Femur (tissue), 1 donor: ENCODE results near the gene ST3GAL6.

ENCODE experiments used
- DNase-seq: peaks from one replicate; pipeline ENCODE4 v3.0.0-alpha.2; 2017

ST3GAL6 gene

DNA sequence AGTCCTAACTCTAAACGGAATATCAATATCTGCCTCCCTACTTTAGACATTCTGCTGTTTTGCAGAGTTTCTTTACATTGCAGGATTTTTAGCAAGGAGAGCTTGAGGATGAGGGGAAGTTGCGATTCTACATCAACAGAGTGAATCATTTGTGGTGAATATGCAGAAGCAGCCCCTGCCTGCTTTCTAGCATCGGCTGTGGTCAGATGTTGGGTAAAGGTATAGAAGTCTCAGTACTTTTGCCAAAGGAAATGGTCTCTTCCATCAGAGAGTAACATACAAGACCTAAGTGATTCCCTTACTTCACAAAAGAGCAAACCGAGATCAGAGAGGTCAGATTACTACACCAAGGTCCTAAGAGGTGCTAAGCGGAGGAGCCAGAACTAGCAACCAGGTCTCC, 15.2 kb downstream of the ST3GAL6 start:
- DNase-seq, result no peak

DNA sequence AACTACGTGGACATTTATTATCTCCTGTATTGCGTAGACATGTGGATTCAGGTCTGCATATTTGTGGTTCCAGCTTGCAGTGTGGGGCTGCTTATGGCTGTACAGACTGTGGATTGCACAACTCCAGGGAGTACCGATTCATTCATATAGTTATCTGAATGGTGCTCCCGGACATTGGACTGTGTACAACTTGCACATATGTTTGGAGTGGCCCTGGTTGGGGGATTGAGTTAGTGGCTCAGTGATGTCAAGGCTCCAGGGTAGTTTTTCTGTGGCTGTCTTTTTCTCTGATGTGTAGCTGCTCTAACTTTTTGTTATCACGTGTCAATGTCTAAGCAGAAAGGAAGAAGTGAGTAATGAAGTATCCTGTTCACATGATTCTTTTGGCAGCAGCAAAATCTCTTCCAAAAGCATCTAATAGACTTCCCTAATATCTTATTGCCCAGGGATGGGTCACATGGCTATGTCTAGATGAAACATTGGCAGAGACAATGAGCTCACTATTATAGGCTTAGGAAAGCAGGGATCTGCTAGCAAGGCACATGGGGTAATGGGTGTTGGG, 15.8 kb downstream of the ST3GAL6 start:
- no peak for DNase-seq

DNA sequence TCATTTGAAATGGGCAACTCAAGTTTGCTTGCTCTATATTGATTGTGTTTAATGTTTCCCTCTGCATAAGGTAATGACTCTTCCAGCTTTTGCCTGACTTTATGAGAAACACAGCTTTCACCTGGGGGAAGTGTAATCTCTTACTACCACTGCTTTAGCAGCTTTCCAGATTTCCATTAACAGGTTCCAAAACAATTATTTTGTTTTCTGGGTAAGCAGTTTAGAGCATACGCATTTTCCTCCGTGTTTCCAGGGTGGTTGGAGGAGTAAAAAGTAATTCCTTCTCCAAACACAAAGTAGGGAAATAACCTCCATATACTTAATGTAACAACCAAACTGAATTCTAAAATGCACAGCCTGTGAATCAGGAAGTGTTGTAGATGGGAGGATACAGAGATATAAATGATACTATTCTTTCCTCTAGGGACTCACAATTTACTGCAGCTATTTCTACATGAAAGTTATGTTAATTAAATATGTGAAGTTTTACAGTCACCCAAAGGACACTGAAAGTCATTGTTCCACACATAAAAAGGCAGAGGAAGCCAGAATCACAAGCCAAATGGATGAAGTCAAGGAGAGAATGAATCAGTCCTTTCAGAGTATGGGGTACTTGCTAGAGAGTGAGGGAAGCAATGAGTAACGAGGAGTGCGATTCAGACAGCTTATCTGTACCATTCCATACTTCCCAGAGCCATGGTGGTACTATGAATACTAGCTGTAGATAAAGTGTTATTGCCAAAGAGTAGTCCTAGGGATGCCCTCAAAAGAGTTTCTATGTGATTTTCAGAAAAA, 16.6 kb downstream of the ST3GAL6 start:
- DNase-seq, result no peak

DNA sequence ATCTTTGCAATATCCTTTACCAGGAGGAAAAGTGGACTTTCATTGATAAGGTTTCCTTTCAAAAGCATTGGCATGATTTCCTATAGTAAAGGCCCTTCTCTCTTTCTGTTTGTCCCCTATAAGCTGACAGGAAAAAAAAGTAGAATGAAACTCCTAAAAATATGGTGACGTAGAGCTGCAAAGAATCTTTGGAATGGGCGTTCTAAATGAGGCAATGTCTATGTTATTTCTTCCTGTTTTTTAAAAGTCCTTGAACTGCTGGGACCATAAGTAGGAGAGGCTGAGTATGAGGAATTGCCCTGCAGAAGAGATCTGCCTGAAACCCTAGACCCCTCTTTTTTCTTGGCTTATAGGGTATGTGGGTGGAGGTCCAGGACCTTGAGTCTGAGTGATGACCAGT, 17.2 kb downstream of the ST3GAL6 start:
- no peak for DNase-seq

DNA sequence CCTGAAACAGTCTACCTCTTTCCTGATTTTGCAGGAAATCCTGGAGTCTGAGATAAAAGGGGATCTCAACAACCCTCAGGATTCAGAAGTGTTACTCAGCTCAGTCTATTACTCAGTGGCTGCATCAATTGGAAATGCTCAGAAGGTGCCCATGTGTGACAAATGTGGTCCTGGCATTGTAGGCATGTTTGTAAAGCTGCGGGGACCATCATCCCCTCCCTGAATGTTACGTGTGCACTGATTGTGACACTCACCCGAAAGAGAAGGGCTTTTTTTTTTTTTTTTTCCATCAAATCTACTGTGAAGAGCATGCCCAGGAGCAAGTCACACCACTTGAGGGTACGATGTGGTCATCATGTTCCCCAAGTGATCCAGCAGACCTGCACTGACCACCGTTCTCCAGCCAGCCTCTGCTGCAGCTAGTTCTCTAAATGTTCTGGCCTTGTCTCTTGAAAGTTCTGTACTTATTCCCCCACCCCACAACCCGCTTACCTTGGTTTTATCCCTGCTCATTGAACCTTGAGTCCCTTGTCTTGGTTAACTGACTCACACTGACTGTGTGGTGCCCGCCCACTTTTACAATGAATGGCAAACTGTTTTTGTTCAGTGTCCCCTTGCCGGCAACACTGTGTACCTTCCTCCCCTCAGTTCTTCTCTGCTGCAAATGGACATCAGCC, 19.8 kb downstream of the ST3GAL6 start:
- DNase-seq, result no peak

DNA sequence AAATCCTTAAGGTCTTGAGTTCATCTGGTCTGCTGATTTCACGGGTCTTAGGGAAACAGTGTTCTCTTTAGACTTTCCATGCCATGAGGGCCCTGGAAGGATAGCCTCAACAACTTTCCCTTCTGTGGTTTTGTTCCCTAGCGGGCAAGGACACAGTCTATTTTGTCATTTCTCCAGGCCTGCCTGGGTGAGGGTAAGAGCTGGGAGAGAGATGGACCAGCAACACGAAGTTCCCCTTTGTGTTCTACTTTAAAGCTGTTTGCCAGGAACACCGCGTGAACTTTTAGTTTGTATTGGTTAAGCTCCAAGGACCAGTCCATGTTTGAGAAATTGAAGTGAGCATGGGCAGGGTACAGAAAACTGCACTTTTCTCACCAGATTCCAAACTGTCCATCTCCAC, 20.9 kb downstream of the ST3GAL6 start:
- no peak for DNase-seq

DNA sequence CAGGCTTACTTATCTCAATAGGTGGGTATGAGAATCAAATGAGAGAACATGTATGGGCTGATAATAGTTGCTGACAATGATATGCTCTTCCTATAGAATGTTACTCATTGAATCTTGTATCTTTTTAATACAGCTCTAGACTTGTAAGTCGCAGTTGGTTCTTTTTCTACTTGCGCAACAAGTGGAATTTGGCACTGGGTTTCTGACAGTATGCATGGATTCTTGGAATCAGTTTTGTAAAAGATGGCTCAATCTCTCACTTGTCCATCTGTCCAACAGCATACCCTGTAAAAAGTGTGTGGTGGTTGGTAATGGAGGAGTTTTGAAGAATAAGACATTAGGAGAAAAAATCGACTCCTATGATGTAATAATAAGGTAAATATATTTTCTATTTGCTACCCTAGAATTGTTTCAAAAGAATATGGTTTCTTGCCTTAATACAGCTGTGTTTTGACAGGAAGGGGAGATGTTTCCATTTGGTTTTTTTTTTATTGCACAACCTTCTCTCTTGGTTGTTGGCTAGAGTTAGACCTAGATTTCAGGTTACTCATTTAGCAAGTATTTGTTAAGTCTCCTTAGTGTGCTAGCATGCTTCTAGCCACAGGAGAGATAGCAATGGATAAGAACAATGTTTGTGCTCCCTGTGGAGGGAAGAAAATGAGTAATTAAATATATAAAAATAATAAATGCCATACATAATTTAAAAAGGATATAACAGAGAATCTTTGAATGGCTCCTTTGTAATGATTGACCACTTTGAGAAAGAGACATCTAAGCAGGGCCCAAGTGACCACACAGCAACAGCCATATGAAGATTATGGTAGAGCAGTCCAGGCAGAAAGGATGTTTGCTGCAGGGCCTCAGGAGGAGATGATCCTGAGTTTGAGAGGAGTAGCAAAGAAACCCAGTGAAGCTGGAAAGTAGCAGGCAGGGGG, 21.8 kb downstream of the ST3GAL6 start:
- no peak for DNase-seq

DNA sequence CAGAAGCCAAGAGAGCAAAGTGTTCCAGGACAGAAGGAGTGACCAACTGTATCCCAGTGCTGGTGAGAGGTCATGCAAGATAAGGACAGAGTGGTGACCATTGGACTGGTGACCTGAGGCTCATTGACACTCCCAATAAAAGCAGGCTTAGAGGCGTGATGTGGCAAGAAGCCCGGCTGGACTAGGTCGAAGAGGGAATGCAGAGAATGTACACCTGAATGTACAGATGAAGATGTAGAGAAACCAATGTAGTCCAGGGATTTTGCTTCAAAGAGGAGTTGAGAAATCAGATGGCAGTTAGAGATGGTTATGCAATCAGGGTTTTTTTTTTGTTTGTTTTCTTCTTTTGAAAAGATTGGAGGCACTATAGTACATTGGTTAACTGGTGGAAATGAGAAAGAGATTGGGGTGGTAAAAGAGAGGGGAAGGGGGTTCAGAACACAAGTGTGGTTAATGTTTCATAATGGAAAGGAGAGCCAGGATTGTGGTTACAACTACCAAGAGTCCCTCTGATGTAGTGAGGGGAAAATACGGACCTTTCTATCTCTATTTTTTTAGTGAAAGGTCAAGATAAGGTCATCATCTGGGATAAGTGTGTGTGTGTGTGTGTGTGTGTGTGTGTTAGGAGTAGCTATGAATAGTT, 23.3 kb downstream of the ST3GAL6 start:
- no peak for DNase-seq

DNA sequence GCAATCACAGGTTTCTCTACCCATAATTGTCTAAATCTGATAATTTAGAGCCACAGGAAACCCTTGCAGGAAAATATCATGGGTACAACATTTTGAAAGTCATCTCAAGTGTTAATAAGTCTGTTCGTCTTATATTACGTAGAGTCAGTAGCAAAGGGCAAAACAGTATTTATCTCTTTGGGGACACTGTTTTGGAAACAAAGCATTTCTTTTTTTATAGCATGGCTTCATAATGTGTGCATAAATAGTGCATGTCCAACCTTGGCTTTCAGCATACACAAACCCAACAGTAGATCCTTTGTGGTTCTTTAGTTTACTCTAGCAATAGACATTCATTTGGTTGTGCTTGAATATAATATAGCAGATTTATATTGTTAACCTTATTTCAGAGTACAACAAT, 24.0 kb downstream of the ST3GAL6 start:
- DNase-seq, result no peak

DNA sequence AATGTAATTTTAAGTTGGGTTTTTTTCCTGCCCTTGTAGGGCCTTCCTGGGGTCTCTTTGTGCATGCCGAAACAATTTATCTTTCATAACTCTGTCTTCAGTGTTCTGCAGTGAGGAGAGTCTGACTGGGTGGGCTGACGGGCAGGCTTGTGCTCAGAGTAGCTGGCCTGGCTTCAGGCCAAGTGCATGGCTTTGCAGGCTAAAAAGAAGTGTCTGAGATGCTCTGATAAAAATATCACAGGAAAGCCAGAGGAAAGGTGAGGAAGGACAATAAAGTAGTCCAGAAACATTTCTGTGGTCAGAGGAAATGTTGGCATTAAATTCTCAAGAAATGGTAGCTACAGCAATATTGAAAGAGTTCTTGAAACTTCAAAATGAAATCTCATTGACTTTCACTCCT, 25.5 kb downstream of the ST3GAL6 start:
- no peak for DNase-seq

DNA sequence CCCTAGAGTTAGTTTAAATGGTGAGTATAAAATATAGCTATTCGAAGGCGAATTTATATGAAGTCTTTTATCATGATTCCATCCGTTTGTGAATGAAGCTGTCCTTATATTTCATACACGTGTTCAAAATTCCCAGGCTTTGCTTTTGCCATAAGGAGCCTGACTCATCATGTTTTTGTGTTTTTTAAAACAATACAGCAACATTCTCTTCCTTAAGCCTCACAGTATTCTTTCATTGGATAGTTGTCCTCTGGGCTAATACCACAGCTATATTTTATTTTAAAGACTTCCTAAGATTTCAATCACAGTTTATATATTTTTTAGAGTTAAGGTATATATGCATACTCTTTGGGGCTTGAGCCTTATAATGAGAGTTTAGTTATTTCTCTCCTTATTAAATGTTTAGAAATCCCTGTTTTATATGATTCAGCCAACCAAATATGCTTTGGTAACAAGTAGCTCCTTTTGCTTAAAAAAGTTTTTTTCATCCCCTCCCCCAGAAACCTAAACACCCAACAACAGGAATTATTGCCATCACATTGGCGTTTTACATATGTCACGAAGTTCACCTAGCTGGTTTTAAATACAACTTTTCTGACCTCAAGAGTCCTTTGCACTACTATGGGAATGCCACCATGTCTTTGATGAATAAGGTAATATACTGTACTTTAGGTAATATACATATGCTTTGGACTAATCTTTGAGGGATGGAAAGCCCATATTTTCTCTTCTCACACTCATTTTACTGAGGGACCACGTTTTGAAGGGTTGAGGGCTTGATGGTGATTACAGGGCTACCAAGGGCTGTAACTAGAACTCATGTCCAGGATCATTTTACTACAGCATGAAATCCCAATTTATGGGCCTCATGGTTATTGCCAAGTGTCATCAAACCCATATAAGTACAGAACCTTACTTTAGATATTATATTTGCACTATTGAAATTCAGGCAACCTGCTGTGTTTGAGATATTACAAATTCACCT, 28.5 kb downstream of the ST3GAL6 start:
- no peak for DNase-seq

DNA sequence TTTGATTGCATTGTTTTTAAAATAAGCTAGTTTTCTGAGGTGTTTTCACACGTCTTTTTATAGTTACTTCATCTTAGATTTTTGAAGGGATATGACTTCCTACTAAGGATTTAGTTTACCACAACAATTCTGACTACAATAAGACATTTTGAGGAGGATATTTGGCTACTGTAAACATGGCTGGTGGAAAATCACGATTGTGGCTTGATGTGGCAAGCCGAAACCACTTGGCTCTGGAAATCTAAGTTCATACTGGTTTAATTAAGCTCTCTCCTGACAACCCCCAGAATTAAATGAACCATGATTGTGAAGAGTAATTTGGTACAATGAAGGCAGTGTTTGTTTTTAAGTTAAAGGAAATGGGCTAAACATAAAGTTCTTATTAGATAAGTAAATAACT, 30.8 kb downstream of the ST3GAL6 start:
- DNase-seq, result no peak

DNA sequence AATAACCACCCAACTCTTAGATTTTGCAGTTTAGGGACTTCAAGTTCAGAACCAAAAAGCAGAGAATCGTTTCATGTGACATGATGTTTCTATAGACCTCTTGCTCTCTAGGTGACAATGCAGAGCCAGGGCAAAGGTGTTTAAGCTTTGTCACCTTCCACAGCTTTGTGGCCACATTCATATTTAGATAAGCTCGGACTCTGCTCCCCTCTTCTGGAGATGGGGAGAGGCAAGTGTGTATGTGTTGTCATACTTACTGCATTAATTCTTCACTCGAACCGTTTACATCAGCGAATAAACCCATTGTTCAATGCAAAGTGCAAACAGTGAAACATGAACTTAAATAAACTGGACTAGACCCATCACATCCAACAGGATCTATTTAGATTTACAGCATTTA, 33.2 kb downstream of the ST3GAL6 start:
- no peak for DNase-seq

DNA sequence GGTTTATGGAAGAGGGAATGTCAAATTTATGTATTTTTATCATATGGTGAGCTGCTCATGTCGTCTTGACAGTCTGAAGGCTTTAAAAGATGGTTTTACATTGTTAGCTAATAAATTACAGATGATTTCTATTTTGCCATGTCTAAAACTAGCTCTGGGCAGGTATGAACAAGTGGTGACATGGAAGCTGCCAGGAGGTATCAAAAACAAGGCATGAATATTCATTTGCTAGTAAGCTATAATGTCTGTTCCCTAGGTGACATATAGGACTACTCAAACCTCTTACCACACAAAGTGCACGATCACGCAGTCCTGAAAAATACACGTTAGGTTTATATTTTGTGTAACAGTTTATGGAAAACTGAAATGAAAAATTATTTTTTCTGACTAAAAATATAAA, 34.8 kb downstream of the ST3GAL6 start:
- DNase-seq, result no peak

DNA sequence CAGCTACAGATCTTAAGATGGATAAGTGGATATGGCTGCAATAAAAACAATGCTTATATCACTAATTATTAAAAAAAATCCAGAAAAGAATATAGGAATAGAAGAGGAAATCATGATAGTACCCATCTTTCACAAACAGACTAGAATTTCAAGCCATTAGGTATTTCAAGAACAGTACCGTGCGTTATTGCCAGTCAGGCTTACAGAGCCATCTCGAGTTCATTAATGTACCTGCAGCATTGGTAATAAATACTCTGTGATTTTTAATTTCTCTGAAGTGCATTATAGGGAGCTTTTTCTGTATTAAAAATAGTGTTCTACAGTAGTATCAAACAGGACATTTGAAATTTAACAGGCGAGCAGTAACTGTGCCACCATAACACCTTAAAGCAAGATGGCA, 35.7 kb downstream of the ST3GAL6 start:
- no peak for DNase-seq

DNA sequence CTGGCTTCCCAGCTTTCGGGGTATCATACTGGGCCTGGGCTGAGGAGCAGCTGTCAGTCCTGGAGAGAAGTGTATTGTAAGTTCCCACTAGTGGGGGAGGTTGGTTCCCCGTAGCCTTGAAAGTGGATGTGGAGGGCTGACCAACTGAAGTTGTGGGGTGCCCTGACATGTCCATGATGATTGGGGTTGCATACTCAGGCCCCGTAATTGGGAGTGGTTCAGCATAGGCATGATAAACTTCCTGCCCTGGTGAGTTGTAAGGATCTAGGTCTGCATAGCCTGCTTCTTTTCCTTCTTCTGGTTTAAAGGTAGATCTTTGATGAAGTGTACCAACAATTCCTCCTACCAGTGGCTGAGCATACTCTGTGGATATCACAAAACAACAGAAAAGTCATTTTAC, 36.3 kb downstream of the ST3GAL6 start:
- DNase-seq, result no peak

DNA sequence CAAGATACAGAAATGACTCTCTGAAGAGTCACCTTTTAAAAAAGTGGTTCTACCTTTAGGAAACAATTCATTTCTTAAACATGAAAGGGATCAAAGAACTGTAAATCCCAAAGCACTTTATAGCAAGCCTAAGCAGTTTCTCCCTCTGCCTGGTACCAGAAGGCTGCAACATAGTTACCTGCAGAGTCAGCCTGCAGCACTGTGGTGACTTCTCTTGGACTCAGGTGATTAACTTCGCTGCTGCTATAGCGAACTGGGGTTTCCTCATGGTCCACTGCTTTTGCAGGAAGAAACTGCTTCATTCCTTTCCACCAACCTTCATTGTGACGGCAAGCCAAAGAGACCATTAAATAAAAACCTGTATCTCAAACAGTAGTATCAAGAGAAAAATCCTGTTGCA, 37.3 kb downstream of the ST3GAL6 start:
- no peak for DNase-seq

DNA sequence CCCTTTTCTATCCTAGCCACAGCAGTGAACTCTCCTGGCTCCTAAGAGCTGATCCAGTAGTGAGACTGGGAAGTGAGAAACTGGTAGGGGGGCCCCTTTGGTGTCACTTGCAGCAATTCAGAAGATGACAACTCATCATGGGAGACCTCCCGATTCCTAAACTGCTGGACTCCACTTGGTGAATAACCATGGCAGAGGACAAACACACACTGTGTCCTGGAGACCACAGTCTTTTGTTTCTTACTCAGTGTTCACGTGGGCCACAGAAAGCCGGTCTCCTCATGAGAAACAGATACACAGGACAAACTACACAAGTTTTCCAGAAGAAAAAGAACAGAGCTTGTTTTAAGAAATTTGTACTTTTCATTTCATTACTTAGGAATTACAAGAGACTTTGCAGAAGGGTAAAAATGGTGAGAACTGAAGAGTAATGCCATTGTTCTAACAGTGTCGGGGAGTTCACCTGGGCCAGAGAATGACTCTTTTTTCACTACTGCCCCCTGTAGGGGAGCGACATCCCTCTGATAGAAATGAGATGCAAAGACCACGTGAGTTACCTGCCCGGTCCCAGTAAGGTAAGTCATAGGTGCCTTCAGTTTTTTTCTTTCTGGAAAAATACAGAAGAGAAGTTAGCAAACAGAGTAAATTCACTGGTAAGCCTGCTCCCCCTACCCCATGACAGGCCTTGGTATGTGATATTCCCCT, 38.1 kb downstream of the ST3GAL6 start:
- no peak for DNase-seq

DNA sequence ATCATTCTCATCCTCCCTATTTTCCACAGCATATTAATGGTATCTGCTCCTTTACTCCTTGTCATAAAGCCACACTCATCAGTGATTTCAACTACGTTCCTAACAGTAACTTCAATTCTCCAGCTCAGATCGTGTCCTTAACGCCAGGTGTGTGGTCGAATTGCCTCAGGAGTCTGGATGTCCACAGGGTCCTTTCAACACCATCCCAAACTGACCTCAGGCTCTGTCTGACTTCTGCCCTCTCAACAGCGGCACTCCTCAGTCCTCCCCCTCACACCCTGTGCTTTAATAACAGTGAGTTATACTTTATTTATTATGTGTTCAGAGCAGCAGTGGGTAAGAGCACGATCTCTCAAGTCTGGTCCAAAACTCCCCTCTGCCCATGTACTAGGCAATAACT, 42.4 kb downstream of the ST3GAL6 start:
- no peak for DNase-seq

DNA sequence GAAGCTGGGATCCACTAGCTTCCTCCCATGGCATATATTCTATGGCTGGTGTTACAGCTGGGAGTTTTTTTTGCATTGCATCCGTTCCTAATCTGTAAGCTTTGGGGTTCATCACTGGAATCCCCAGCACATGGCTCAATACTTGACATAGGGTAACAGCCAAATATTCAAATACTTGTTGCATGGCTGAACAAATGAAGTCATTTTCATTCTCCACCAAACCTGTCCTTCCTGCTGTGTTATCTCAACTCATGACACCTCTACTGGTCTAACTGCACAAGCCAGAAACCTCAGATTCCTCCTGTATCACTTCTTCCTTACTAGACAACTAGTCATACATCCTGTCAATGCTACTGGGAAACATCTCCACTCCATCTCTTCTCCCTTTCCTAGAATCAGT, 43.4 kb downstream of the ST3GAL6 start:
- no peak for DNase-seq

DNA sequence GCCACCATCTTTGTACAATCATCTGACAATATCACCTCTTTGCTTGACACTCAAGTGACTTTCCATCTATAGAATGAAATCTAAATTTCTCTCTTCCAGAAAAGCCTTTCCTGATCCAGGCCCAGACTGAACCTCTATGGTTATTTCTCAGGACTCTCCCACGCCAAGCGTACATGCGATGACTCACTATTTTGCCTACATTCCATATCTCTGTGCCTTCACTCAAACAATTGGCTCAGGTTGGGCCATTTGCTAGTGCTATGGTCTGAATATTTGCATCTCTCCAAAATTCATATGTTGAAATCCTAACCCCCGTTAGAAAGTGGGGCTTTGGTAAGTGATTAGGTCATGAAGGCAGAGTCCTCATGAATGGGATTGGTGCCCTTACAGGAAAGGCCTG, 43.9 kb downstream of the ST3GAL6 start:
- no peak for DNase-seq
